ENCODE data around the gene PDE4D. TPM values are rescaled to one million over a fixed set of nuclear protein-coding genes. Genes with fewer than 3 reads are reported as not detected.

Gene PDE4D
- total and polyA plus RNA-seq, 10 of the 15 experiments (the other 5 are each of a cell fraction or from before 2014, with no cell fraction given) = 0.87 to 4.1 (median 2.2) TPM

GRCh38 chr5:59810041-59810440, 83.5 kb downstream of the PDE4D start (continued):
- TF ChIP-seq CTCF (IDR thresholded peaks at IDR 0.05 in 2 of 3, conservative IDR thresholded peaks at IDR 0.05 in 1 of 3; ENCODE audit: control insufficient read depth in 2 of 3, extremely low read depth in 1 of 3, insufficient read depth in 1 of 3, low read depth in 3 of 3, low read length in 3 of 3) (peak; percentile 86 to 89 (median 86)), SMC3 (IDR thresholded peaks at IDR 0.05; ENCODE audit: borderline replicate concordance, low read length) (peak; percentile 80)

GRCh38 chr5:59807806-59808205, 85.7 kb downstream of the PDE4D start:
- Histone ChIP-seq H3K36me3 (ENCODE audit: control insufficient read depth in 2 of 2, insufficient read depth in 2 of 2, low read length in 1 of 2) (no peaks in the 10 kb centered on the region), H3K4me3 (no peak overlapping the region), H3K79me2 (ENCODE audit: control insufficient read depth, insufficient read depth, low read length) (no peaks in the 10 kb centered on the region), H4K20me1 (ENCODE audit: control insufficient read depth, insufficient read depth) (no peaks in the 10 kb centered on the region), H3K9me3 (replicated peaks; ENCODE audit: control insufficient read depth, insufficient read depth, low read length) (no peaks in the 10 kb centered on the region), H3K27me3 (replicated peaks in 1 of 2; ENCODE audit: control insufficient read depth in 2 of 2, insufficient read depth in 2 of 2, low read length in 1 of 2) (no peaks in the 10 kb centered on the region), H3K9ac (ENCODE audit: control insufficient read depth, insufficient read depth, low read length) (no peak overlapping the region), H3K27ac (ENCODE audit: control insufficient read depth, insufficient read depth) (no peak overlapping the region), H3K4me1 (ENCODE audit: control insufficient read depth, insufficient read depth, low read length) (no peaks in the 10 kb centered on the region), H3K4me2 (ENCODE audit: control insufficient read depth, insufficient read depth) (no peak overlapping the region), H2AFZ (ENCODE audit: control insufficient read depth, low read depth, low read length) (no peak overlapping the region)
- TF ChIP-seq POLR2AphosphoS5 (IDR thresholded peaks at IDR 0.05; ENCODE audit: low read length) (no peak), ZNF622 (IDR thresholded peaks at IDR 0.05) (no peak), GATAD2B (conservative IDR thresholded peaks at IDR 0.05; ENCODE audit: low read depth) (no peak), STAT3 (IDR thresholded peaks at IDR 0.05; ENCODE audit: low read depth, low read length) (no peak), TARDBP (IDR thresholded peaks at IDR 0.05; ENCODE audit: borderline replicate concordance) (no peak), YY1 (IDR thresholded peaks at IDR 0.05; ENCODE audit: low read depth, low read length) (no peak), YBX1 (IDR thresholded peaks at IDR 0.05) (no peak), IKZF1 (conservative IDR thresholded peaks at IDR 0.05) (no peak), ZZZ3 (IDR thresholded peaks at IDR 0.05; ENCODE audit: control insufficient read depth, insufficient read length, low read depth) (no peak), KDM1A (IDR thresholded peaks at IDR 0.05; ENCODE audit: borderline replicate concordance) (no peak), STAT1 (conservative IDR thresholded peaks at IDR 0.05) (no peak), DPF2 (IDR thresholded peaks at IDR 0.05) (no peak), CEBPB (IDR thresholded peaks at IDR 0.05; ENCODE audit: borderline replicate concordance in 1 of 2, low read depth in 2 of 2, low read length in 2 of 2) (no peak), TCF7 (IDR thresholded peaks at IDR 0.05; ENCODE audit: borderline replicate concordance) (no peak), ETV6 (conservative IDR thresholded peaks at IDR 0.05 in 1 of 2, IDR thresholded peaks at IDR 0.05 in 1 of 2; ENCODE audit: borderline replicate concordance in 1 of 2, low read depth in 1 of 2) (no peak), POU2F2 (IDR thresholded peaks at IDR 0.05; ENCODE audit: borderline replicate concordance, low read depth, low read length) (no peak), WRNIP1 (IDR thresholded peaks at IDR 0.05; ENCODE audit: borderline replicate concordance, low read depth, low read length) (no peak), EZH2 (IDR thresholded peaks at IDR 0.05; ENCODE audit: borderline replicate concordance, control insufficient read depth, low read depth, low read length) (no peak), SIX5 (IDR thresholded peaks at IDR 0.05; ENCODE audit: low read depth, low read length, severe bottlenecking) (no peak)
- FAIRE-seq (no peak), DNase-seq (ENCODE audit: low read depth, low spot score) (no peak), ATAC-seq (no peak)
- WGBS (ENCODE audit: insufficient coverage, insufficient replicate concordance, low lambda C conversion rate, missing lambda C conversion rate) = 41% methylated on average over 3 of the region's 3 CpGs
- ChIA-PET CTCF (interaction anchor here (0.7 to 4.3 kb wide), 7 partner anchors 7 to 851 kb away, joined by 3 to 37 read pairs (median 3); no protein-coding TSS in a partner anchor), RAD21 (ENCODE audit: unreplicated experiment) (no interaction called here), SMC1A (ENCODE audit: uncharacterized antibody, unreplicated experiment) (interaction anchor here (1.1 to 1.3 kb wide), 5 partner anchors 8 to 861 kb away, joined by 3 to 5 read pairs (median 4); no protein-coding TSS in a partner anchor), POLR2A (no interaction called here)
- intact Hi-C loops (cut with micrococcal nuclease; ENCODE audit: unreplicated experiment) = loop anchor here (10.0 kb wide), 1 partner anchor 913 kb away; no protein-coding TSS in a partner anchor
- in situ Hi-C loops (cut with MboI) = no loop called here
- no TSS peak for BruUV-seq (replicated peaks)

All from GM12878 (cell line).